Duodenal mucosa (tissue), 2 donors: ENCODE results near the gene UGT1A4.

ENCODE experiments used
- H3K27ac ChIP-seq: one replicate; pipeline ENCODE4 v1.7.0; 2013; ENCODE audit warnings: low read depth, low read length
- H3K27me3 ChIP-seq, 2 donors: one replicate each; pipeline ENCODE4 v1.7.0; 2013; ENCODE audit warnings: low read length in 2 of 2, control low read depth in 1 of 2; ENCODE audit not compliant: insufficient read depth in 2 of 2, control insufficient read depth in 1 of 2
- H3K36me3 ChIP-seq, 2 donors: one replicate each; pipeline ENCODE4 v1.7.0; 2013; ENCODE audit warnings: low read length in 2 of 2, control low read depth in 1 of 2; ENCODE audit not compliant: insufficient read depth in 2 of 2, control insufficient read depth in 1 of 2
- H3K4me1 ChIP-seq, 2 donors: one replicate each; pipeline ENCODE4 v1.7.0; 2013; ENCODE audit warnings: low read length in 2 of 2, control low read depth in 1 of 2; ENCODE audit not compliant: insufficient read depth in 2 of 2, control insufficient read depth in 1 of 2
- H3K4me3 ChIP-seq, 2 donors: one replicate each; pipeline ENCODE4 v1.7.0; 2013; ENCODE audit warnings: low read length in 2 of 2, low read depth in 1 of 2
- H3K9ac ChIP-seq, 2 donors: one replicate each; pipeline ENCODE4 v1.7.0; 2013; ENCODE audit warnings: low read length in 2 of 2, low read depth in 1 of 2
- H3K9me3 ChIP-seq, 2 donors: one replicate each; pipeline ENCODE4 v1.7.0; 2013; ENCODE audit warnings: low read length in 2 of 2, control low read depth in 1 of 2; ENCODE audit not compliant: control insufficient read depth in 1 of 2

The UGT1A4 gene

DNA sequence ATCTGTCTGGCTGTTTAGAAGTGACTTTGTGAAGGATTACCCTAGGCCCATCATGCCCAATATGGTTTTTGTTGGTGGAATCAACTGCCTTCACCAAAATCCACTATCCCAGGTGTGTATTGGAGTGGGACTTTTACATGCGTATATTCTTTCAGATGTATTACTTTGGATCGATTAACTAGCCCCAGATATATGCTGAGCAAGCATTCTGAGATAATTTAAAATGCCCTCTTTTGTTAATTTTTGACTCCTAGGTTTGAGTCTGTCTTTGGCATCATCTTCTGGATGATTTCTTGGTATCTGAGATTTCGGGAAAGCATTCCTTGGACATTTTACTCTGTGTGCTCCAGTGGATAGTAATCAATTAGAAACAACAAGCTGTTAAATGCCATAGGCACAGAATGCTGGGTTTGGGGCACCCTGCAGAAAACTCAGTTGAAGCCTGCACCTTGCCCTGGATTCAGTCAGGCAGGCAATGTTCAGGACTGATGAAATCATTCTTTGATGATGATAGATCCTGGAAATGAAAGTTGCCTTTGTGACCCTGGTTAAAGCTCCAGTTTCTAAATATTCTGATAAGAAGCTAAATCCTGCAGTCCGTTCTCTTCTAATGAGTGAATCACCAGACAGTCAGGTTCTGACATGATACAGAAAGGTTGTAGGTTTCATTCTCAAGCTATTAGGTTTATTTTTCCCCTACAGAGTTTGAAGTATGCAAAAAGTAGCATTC lies 42.7 kb downstream of the UGT1A4 start:
- Histone ChIP-seq H3K36me3 (no peaks in the 10 kb centered on the region), H3K27me3 (no peaks in the 10 kb centered on the region), H3K27ac (no peak overlapping the region), H3K4me3 (peak overlapping the region; percentile 51), H3K4me1 (peaks cover 35 to 50% of the 10 kb centered on the region in 2 donors), H3K9ac (peak overlapping the region; percentile 32 to 49), H3K9me3 (no peaks in the 10 kb centered on the region)

DNA sequence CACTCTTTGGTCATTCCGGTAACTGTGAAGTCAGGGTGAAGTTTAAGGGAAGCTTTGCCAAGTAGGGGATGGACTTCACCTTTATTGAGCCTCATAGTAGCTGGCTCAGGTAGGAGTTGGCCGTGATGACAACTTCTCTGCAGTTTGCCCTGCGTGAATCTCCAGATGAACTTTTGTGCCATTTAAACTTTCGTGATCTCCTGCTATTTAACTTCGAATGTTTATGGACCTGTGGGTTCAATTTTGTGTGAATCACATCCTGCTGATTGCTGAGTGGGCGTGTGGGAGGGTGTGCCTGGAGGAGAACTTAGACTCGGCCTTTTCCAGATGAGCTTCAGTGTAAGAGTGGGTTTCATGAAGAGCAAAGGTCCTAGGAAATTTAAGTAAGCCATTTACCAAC lies 45.7 kb downstream of the UGT1A4 start:
- Histone ChIP-seq H3K27me3 (no peaks in the 10 kb centered on the region), H3K27ac (peak overlapping the region; percentile 49), H3K36me3 (peaks cover 9 to 12% of the 10 kb centered on the region in 2 donors), H3K4me3 (peak overlapping the region; percentile 28 to 48), H3K4me1 (peaks cover 25 to 32% of the 10 kb centered on the region in 2 donors), H3K9me3 (no peaks in the 10 kb centered on the region), H3K9ac (peak overlapping the region in 1 of 2 donors; percentile 28)

DNA sequence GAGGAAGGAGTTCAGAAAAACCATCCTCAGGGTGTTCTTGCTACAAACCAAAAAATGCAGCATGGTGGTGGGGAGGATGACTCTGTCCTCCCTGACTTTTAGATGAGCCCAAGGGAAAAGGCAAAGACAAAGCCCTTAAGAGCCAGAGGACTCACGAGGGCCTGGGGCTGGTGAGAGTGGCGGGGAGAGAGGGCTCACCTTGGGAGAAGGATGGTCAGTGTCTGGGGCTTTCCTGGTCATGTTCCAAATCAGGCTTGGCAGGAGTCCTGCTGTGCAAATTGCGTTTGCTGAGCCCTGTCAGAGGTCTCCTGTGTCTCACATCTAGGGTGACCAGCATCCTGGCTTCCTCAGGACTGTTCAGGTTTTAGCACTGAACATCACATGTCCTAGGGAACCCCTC lies 46.2 kb downstream of the UGT1A4 start:
- no peaks in the 10 kb centered on the region for H3K27me3 ChIP-seq
- peaks cover 11 to 15% of the 10 kb centered on the region in 2 donors for H3K36me3 ChIP-seq
- H3K4me3 ChIP-seq: peak overlapping the region; percentile 19 to 24
- H3K27ac ChIP-seq: peak overlapping the region; percentile 49
- H3K4me1 ChIP-seq: peaks cover 21 to 28% of the 10 kb centered on the region in 2 donors
- H3K9me3 ChIP-seq: no peaks in the 10 kb centered on the region
- H3K9ac ChIP-seq: peak overlapping the region in 1 of 2 donors; percentile 40

DNA sequence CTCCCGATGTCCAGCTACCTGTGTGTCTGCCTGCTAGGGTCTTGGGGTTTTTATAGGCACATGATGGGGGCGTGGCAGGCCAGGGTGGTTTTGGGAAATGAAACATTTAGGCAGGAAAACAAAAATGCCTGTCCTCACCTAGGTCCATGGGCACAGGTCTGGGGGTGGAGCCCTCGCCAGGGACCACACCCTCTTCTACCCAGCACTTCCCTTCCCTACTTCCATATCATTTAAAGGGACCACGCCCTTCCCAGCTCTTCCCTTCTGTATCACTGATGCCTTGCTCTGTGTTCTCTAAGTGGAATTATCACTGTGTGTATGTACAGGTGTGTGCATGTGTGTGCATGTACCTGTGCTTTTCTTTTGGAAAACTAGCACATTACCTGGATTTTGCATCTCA lies 47.9 kb downstream of the UGT1A4 start:
- Histone ChIP-seq H3K4me1 (peaks cover 11 to 14% of the 10 kb centered on the region in 2 donors), H3K27ac (no peak overlapping the region), H3K4me3 (no peak overlapping the region), H3K9me3 (no peaks in the 10 kb centered on the region), H3K27me3 (no peaks in the 10 kb centered on the region), H3K36me3 (peaks cover 11 to 15% of the 10 kb centered on the region in 2 donors), H3K9ac (no peak overlapping the region)

DNA sequence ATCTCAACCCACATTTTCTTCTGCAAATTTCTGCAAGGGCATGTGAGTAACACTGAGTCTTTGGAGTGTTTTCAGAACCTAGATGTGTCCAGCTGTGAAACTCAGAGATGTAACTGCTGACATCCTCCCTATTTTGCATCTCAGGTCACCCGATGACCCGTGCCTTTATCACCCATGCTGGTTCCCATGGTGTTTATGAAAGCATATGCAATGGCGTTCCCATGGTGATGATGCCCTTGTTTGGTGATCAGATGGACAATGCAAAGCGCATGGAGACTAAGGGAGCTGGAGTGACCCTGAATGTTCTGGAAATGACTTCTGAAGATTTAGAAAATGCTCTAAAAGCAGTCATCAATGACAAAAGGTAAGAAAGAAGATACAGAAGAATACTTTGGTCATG lies 49.5 kb downstream of the UGT1A4 start:
- peaks cover 11 to 14% of the 10 kb centered on the region in 2 donors for H3K4me1 ChIP-seq
- H3K9me3 ChIP-seq: no peaks in the 10 kb centered on the region
- H3K36me3 ChIP-seq: peaks cover 15 to 20% of the 10 kb centered on the region in 2 donors
- no peak overlapping the region for H3K4me3 ChIP-seq
- H3K27me3 ChIP-seq: no peaks in the 10 kb centered on the region
- no peak overlapping the region for H3K9ac ChIP-seq
- H3K27ac ChIP-seq: no peak overlapping the region

DNA sequence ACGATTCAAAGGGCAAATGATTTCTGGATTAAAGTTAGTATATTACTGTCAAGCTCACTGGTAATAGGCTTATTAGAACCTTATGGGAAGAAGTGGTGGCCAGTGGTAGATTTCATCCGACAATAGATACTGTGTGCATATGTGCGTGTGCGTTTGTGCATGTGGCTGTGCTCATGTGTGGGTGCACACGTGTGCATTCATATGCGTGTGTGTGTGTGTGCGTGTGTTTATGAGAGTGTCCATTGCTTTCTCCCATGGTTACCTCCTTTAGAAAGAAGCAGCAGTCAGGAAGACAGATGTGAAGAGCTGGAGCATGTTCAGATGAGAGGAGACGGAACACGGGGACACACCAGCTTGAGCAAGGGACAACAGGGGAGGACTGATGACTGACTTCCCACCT lies 50.7 kb downstream of the UGT1A4 start:
- Histone ChIP-seq H3K9me3 (no peaks in the 10 kb centered on the region), H3K27me3 (no peaks in the 10 kb centered on the region), H3K4me3 (no peak overlapping the region), H3K4me1 (peaks cover 6 to 11% of the 10 kb centered on the region in 2 donors), H3K9ac (no peak overlapping the region), H3K27ac (no peak overlapping the region), H3K36me3 (peaks cover 15 to 20% of the 10 kb centered on the region in 2 donors)

DNA sequence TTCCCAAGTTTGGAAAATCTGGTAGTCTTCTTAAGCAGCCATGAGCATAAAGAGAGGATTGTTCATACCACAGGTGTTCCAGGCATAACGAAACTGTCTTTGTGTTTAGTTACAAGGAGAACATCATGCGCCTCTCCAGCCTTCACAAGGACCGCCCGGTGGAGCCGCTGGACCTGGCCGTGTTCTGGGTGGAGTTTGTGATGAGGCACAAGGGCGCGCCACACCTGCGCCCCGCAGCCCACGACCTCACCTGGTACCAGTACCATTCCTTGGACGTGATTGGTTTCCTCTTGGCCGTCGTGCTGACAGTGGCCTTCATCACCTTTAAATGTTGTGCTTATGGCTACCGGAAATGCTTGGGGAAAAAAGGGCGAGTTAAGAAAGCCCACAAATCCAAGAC lies 53.6 kb downstream of the UGT1A4 start:
- Histone ChIP-seq H3K4me3 (no peak overlapping the region), H3K4me1 (no peaks in the 10 kb centered on the region), H3K9ac (no peak overlapping the region), H3K9me3 (peaks cover 4 to 7% of the 10 kb centered on the region in 2 donors), H3K36me3 (peaks cover 15 to 20% of the 10 kb centered on the region in 2 donors), H3K27me3 (no peaks in the 10 kb centered on the region), H3K27ac (no peak overlapping the region)

DNA sequence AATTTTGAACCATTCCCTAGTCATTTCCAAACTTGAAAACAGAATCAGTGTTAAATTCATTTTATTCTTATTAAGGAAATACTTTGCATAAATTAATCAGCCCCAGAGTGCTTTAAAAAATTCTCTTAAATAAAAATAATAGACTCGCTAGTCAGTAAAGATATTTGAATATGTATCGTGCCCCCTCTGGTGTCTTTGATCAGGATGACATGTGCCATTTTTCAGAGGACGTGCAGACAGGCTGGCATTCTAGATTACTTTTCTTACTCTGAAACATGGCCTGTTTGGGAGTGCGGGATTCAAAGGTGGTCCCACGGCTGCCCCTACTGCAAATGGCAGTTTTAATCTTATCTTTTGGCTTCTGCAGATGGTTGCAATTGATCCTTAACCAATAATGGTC lies 54.0 kb downstream of the UGT1A4 start:
- H3K9ac ChIP-seq: no peak overlapping the region
- H3K27me3 ChIP-seq: no peaks in the 10 kb centered on the region
- no peak overlapping the region for H3K4me3 ChIP-seq
- H3K27ac ChIP-seq: no peak overlapping the region
- peaks cover 6 to 7% of the 10 kb centered on the region in 2 donors for H3K9me3 ChIP-seq
- H3K36me3 ChIP-seq: peaks cover 15 to 19% of the 10 kb centered on the region in 2 donors
- no peaks in the 10 kb centered on the region for H3K4me1 ChIP-seq

DNA sequence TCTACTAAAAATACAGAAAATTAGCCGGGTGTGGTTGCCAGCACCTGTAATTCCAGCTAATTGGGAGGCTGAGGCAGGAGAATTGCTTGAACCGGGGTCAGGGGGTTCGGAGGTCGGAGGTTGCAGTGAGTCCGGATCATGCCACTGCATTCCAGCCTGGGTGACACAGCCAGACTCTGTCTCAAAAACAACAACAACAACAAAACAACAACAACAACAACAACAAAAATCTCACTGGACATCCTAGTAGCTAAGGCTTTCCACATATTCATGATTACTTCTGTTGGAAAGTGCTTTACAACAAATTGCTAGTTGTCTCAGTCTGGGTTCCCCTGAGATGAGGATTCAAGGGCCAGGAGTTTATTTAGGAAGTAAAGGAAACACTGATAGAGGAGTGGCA lies 55.3 kb downstream of the UGT1A4 start:
- Histone ChIP-seq H3K9ac (no peak overlapping the region), H3K4me1 (no peaks in the 10 kb centered on the region), H3K27me3 (no peaks in the 10 kb centered on the region), H3K36me3 (peaks cover 8 to 12% of the 10 kb centered on the region in 2 donors), H3K4me3 (no peak overlapping the region), H3K9me3 (peaks cover 6 to 7% of the 10 kb centered on the region in 2 donors), H3K27ac (no peak overlapping the region)

DNA sequence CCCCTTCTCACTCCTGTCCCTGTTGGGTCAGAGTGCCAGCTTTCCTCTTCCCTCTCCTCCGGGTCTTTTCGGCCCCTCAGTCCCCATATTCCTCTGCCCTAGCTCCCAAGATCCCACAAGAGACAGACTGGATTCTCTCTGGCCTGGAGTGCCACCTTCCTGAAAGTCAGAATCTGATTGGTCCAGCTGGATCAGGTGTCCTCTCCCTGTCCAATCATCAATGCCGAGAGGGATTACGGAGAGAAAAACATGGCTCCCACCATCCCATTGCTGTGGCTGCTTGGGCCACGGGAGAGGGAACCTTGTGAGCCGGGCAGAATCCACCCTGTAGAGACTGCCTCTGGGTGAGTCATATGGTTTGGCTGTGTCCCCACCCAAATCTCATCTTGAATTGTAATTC lies 56.9 kb downstream of the UGT1A4 start:
- H3K4me3 ChIP-seq: no peak overlapping the region

More for the DNA sequence above, 56.9 kb downstream of the UGT1A4 start:
- no peak overlapping the region for H3K27ac ChIP-seq
- no peaks in the 10 kb centered on the region for H3K27me3 ChIP-seq
- peaks cover 6 to 7% of the 10 kb centered on the region in 2 donors for H3K9me3 ChIP-seq
- no peak overlapping the region for H3K9ac ChIP-seq
- peaks cover 4 to 5% of the 10 kb centered on the region in 2 donors for H3K36me3 ChIP-seq
- no peaks in the 10 kb centered on the region for H3K4me1 ChIP-seq
